Tibial nerve (tissue), 4 donors: Measurements from ENCODE around the gene HPS1. TPM values are rescaled to one million over a fixed set of nuclear protein-coding genes. Genes with fewer than 3 reads are reported as not detected.

Experiments
- DNase-seq, 2 donors: peaks; one replicate each; pipeline ENCODE4 v3.0.0-alpha.2; 2019; ENCODE audit warnings: low spot score in 2 of 2
- H3K27ac ChIP-seq, 4 donors: fragments of 200-600 bp; sonication (generic) in 3 of 4; one replicate each; pipeline ENCODE4 v1.5.1; 2017 to 2019; ENCODE audit warnings: mild to moderate bottlenecking in 1 of 4
- H3K27me3 ChIP-seq, 2 donors: fragments of 200-600 bp; sonication (generic) in 1 of 2; one replicate each; pipeline versions ENCODE4 v1.5.1 to v1.6.0; 2017 to 2019
- H3K36me3 ChIP-seq, 3 donors: fragments of 200-600 bp; sonication (generic); one replicate each; pipeline ENCODE4 v1.5.1; 2018 to 2019
- H3K4me1 ChIP-seq, 4 donors: fragments of 200-600 bp; sonication (generic) in 3 of 4; one replicate each; pipeline ENCODE4 v1.5.1; 2017 to 2019
- H3K4me3 ChIP-seq, 4 donors: fragments of 200-600 bp; sonication (generic) in 3 of 4; one replicate each; pipeline ENCODE4 v1.5.1; 2017 to 2019; ENCODE audit warnings: mild to moderate bottlenecking in 1 of 4, moderate library complexity in 1 of 4
- H3K9me3 ChIP-seq, 4 donors: fragments of 200-600 bp; sonication (generic) in 3 of 4; one replicate each; pipeline ENCODE4 v1.5.1; 2017 to 2019
- EP300 ChIP-seq, 2 donors: sonication (generic); formaldehyde crosslinking; IDR thresholded peaks; one replicate each; pipeline ENCODE4 v1.6.1; 2017; ENCODE audit warnings: antibody characterized with exemption in 2 of 2, mild to moderate bottlenecking in 1 of 2
- POLR2A ChIP-seq, 2 donors: fragments of 450-650 bp; IDR thresholded peaks; one replicate each; pipeline ENCODE4 v1.6.1; 2017; ENCODE audit warnings: antibody characterized with exemption in 2 of 2, mild to moderate bottlenecking in 2 of 2, moderate library complexity in 2 of 2
- WGBS, 2 donors: methylation state at CpG; one replicate each; pipeline ENCODE4 v1.1.5; 2018; 5-methylcytosine and 5-hydroxymethylcytosine counted together
- total RNA-seq, 4 donors: library from RNA; depleted of rRNA; stranded (reverse); fragments of >200 nt; gene quantifications; one replicate each; pipeline ENCODE4 v1.1.0, GENCODE V29; 2016
- TF ChIP-seq, protein P1 (sequence below), 5 experiments: fragments of 200-600 bp in 3 of 5; fragments of 450-650 bp in 2 of 5; sonication (generic) in 3 of 5; IDR thresholded peaks; one replicate each; pipeline ENCODE4 v1.5.1; 2016 to 2019; ENCODE audit warnings: antibody characterized with exemption in 5 of 5, mild to moderate bottlenecking in 3 of 5, moderate library complexity in 2 of 5

Gene HPS1
- total RNA-seq, 4 donors from 2014 or later, result 38.7 to 101 (median 62.5) TPM

DNA sequence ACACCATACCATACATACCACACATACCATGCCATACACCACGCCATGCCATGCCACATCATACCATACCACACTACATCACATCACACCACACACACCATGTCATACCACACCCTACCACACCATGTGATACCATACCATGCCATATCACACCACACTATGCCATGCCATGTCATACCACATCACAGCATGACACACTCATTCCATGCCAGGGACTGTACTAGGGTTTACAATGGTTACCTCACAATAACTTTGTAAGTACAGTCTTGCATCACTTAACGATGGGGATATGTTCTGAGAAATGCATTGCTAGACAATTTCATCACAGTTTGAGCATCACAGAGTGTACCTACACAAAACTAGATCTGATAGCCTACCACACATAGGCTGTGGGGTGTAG, 46.3 kb downstream of the HPS1 start:
- no peak for TF ChIP-seq EP300 (IDR thresholded peaks at IDR 0.05)
- TF ChIP-seq, protein P1, sequence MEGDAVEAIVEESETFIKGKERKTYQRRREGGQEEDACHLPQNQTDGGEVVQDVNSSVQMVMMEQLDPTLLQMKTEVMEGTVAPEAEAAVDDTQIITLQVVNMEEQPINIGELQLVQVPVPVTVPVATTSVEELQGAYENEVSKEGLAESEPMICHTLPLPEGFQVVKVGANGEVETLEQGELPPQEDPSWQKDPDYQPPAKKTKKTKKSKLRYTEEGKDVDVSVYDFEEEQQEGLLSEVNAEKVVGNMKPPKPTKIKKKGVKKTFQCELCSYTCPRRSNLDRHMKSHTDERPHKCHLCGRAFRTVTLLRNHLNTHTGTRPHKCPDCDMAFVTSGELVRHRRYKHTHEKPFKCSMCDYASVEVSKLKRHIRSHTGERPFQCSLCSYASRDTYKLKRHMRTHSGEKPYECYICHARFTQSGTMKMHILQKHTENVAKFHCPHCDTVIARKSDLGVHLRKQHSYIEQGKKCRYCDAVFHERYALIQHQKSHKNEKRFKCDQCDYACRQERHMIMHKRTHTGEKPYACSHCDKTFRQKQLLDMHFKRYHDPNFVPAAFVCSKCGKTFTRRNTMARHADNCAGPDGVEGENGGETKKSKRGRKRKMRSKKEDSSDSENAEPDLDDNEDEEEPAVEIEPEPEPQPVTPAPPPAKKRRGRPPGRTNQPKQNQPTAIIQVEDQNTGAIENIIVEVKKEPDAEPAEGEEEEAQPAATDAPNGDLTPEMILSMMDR (IDR thresholded peaks at IDR 0.05), result no peak
- TF ChIP-seq POLR2A (IDR thresholded peaks at IDR 0.05), result no peak
- Histone ChIP-seq H3K4me1 (peaks cover 0 to 22% (median 2%) of the 10 kb centered on the region in 4 donors), H3K9me3 (no peaks in the 10 kb centered on the region), H3K36me3 (peaks cover 0 to 70% (median 0%) of the 10 kb centered on the region in 3 donors), H3K27ac (no peak overlapping the region), H3K27me3 (no peaks in the 10 kb centered on the region), H3K4me3 (no peak overlapping the region)
- DNase-seq, result no peak
- WGBS, 2 donors, result 94 to 100% methylated on average over 2 of the region's 2 CpGs

DNA sequence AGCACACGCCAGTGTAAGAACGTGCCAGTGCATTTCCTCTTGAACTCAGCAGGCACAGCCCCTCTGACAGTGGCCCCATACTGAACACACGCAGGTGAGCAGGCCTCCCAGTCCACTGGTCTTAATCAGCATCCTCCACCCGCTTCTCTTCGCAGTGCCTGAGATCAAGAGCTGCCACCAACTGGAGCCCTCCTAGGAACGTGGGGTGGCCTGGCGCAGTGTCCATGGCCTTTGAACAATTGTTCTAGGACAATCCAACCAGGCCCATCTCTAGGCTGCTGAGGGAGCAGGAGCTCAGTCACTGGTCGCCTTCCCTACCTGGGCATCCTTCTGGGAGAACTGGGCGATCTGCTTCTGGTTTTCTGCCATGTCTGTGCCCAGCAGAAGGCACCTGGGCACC, 47.0 kb downstream of the HPS1 start:
- DNase-seq, result no peak
- Histone ChIP-seq H3K4me3 (no peak overlapping the region), H3K36me3 (peaks cover 0 to 74% (median 0%) of the 10 kb centered on the region in 3 donors), H3K27ac (no peak overlapping the region), H3K4me1 (peaks cover 0 to 16% (median 2%) of the 10 kb centered on the region in 4 donors), H3K9me3 (no peaks in the 10 kb centered on the region), H3K27me3 (no peaks in the 10 kb centered on the region)
- TF ChIP-seq EP300 (IDR thresholded peaks at IDR 0.05), result no peak
- TF ChIP-seq POLR2A (IDR thresholded peaks at IDR 0.05), result no peak
- TF ChIP-seq, protein P1 (IDR thresholded peaks at IDR 0.05), result no peak
- WGBS, 2 donors, result 95% methylated on average over 8 to 9 of the region's 9 CpGs

DNA sequence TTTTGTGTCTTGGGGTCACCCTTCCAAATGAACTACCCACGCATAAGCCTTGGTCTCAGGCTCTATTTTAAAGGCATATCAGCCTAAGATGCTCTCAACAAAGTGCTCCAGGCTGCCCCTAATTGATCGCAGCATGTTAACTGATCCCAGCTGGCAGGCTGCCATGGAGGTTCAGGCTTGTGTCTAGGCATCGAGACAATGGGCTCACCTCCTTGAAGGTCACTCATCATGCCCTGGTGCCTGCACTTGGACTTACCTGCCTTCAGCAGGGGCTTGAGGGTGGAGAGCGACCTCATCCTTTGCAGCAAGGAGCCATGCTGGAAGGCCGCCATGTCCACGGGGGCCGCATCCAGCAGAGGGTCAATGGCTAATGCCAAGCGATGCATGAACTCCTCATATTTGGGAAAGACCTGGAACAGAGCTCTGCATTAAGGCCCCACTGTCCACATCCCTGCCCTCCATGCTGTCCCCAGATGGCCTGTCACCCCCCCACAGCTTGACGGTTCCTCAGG, 49.6 kb downstream of the HPS1 start:
- Histone ChIP-seq H3K36me3 (peaks cover 0 to 85% (median 0%) of the 10 kb centered on the region in 3 donors), H3K4me1 (peaks cover 0 to 14% (median 0%) of the 10 kb centered on the region in 4 donors), H3K9me3 (no peaks in the 10 kb centered on the region), H3K27ac (no peak overlapping the region), H3K27me3 (no peaks in the 10 kb centered on the region), H3K4me3 (no peak overlapping the region)
- WGBS, 2 donors, result 92 to 100% methylated on average over 4 to 9 of the region's 9 CpGs
- no peak for DNase-seq
- TF ChIP-seq, protein P1 (IDR thresholded peaks at IDR 0.05), result no peak
- TF ChIP-seq EP300 (IDR thresholded peaks at IDR 0.05) (no peak), POLR2A (IDR thresholded peaks at IDR 0.05) (no peak)

DNA sequence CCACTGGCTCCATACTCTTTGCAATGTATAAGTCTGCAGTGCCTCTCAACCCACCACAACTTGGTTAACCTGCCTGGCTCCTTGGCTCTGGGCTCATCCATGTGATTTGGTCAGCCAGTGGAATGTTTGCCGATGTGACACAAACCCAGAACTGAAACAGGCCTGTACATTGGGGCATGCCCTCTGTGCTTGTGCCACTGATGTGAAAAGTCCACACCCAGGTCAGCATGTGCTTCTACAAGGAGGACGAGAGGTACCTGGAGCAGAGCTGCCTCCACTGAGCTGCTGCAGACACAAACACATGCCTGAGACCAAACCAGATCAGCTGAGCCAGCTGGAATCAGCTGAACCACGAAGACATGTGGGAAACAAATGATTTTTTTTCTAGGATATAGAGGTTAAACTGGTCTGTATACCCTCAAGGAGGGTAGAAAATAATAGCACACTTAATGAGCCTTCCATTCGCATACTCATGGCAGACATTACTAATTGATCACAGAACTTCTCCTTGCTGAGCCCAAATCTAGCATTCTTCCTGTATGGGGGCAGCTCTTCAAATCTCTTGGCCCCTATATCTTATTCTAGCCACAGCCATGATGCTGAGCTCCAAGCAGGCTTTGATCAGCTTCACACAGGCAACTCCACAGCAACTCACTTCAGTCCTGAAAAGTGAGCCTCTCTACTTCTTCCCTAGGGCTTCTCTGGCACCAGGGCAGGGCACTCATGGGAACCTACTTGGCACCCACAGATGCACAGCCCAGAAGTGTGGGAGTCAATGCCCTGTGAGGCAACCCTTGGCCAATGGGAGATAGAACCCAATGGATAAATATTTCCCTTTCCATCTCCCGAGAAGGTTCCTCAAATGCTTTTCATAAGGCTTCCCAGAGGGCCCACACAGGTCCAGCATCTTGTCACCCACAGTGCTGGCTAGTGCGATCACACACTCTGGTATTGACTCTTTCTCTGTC, 50.4 kb downstream of the HPS1 start:
- 94 to 95% methylated on average over 6 of the region's 6 CpGs for WGBS, 2 donors
- TF ChIP-seq POLR2A (IDR thresholded peaks at IDR 0.05) (no peak), EP300 (IDR thresholded peaks at IDR 0.05) (no peak)
- TF ChIP-seq, protein P1 (IDR thresholded peaks at IDR 0.05), result no peak
- no peak for DNase-seq

More for the DNA sequence above, 50.4 kb downstream of the HPS1 start:
- Histone ChIP-seq H3K36me3 (peaks cover 0 to 87% (median 0%) of the 10 kb centered on the region in 3 donors), H3K27me3 (no peaks in the 10 kb centered on the region), H3K9me3 (no peaks in the 10 kb centered on the region), H3K27ac (no peak overlapping the region), H3K4me1 (peaks cover 0 to 21% (median 0%) of the 10 kb centered on the region in 4 donors), H3K4me3 (no peak overlapping the region)
